Gastroesophageal sphincter (tissue), 3 donors: ENCODE measurements around the gene PRM1.

Source experiments
- CTCF ChIP-seq, 4 experiments: fragments of 200-600 bp in 2 of 4; fragments of 450-650 bp in 2 of 4; sonication (generic) in 1 of 4; IDR thresholded peaks; one replicate each; pipeline ENCODE4 v1.5.1; 2017 to 2019; ENCODE audit warnings: antibody characterized with exemption in 4 of 4, mild to moderate bottlenecking in 2 of 4, moderate library complexity in 2 of 4
- EP300 ChIP-seq: sonication (generic); formaldehyde crosslinking; IDR thresholded peaks from one replicate; pipeline ENCODE4 v1.6.1; 2017; ENCODE audit warnings: antibody characterized with exemption, mild to moderate bottlenecking
- POLR2A ChIP-seq, 2 donors: fragments of 450-650 bp; IDR thresholded peaks; one replicate each; pipeline ENCODE4 v1.6.1; 2017; ENCODE audit warnings: antibody characterized with exemption in 2 of 2, mild to moderate bottlenecking in 2 of 2, moderate library complexity in 1 of 2

- TF ChIP-seq POLR2A (IDR thresholded peaks at IDR 0.05): no peak
- no peak for TF ChIP-seq CTCF (IDR thresholded peaks at IDR 0.05)
- TF ChIP-seq EP300: no peak
Observed at GRCh38 chr16:11245222-11245737, 35.9 kb downstream of the PRM1 start.
